ENCODE results near the gene CAPN11.
"Not testable (repeated sequence)": the region's sequence is repeated elsewhere in the genome, so short reads cannot be mapped to it uniquely, and the experiment has no call there.

Gene CAPN11

GRCh38 chr6:44157152-44157521 is 1.5 kb upstream of the CAPN11 start:
- no peak for DNase-seq

GRCh38 chr6:44161997-44162338 is 3.3 kb downstream of the CAPN11 start:
- no peak for DNase-seq

GRCh38 chr6:44162876-44163625 is 4.4 kb downstream of the CAPN11 start:
- no peak for DNase-seq

- DNase-seq = no peak
Measured at GRCh38 chr6:44166116-44166515, 7.5 kb downstream of the CAPN11 start.

GRCh38 chr6:44166591-44167184 is 8.1 kb downstream of the CAPN11 start:
- no peak for DNase-seq

- DNase-seq = no peak
Measured at GRCh38 chr6:44167567-44167966, 8.9 kb downstream of the CAPN11 start.

GRCh38 chr6:44169154-44169553 is 10.5 kb downstream of the CAPN11 start:
- no peak for DNase-seq

- no peak for DNase-seq
Measured at GRCh38 chr6:44169886-44170570, 11.4 kb downstream of the CAPN11 start.

- DNase-seq = no peak
Measured at GRCh38 chr6:44171899-44172546, 13.4 kb downstream of the CAPN11 start.

- no peak for DNase-seq
Measured at GRCh38 chr6:44172731-44173500, 14.3 kb downstream of the CAPN11 start.

GRCh38 chr6:44176130-44176761 is 17.6 kb downstream of the CAPN11 start:
- no peak for DNase-seq

GRCh38 chr6:44176762-44177509 is 18.3 kb downstream of the CAPN11 start:
- DNase-seq = no peak

- DNase-seq = no peak
Measured at GRCh38 chr6:44177691-44178423, 19.2 kb downstream of the CAPN11 start.

- DNase-seq = no peak
Measured at GRCh38 chr6:44178424-44179071, 19.9 kb downstream of the CAPN11 start.

- DNase-seq = no peak
Measured at GRCh38 chr6:44179072-44179536, 20.5 kb downstream of the CAPN11 start.

- DNase-seq = no peak
Measured at GRCh38 chr6:44179648-44180047, 21.0 kb downstream of the CAPN11 start.

GRCh38 chr6:44180406-44180805 is 21.8 kb downstream of the CAPN11 start:
- DNase-seq = no peak

- DNase-seq = no peak
Measured at GRCh38 chr6:44180886-44181285, 22.3 kb downstream of the CAPN11 start.

- not testable (repeated sequence) for DNase-seq
Measured at GRCh38 chr6:44181784-44182183, 23.2 kb downstream of the CAPN11 start.

- no peak for DNase-seq
Measured at GRCh38 chr6:44182911-44183390, 24.3 kb downstream of the CAPN11 start.
